Activated CD4-positive, alpha-beta T cell treated with anti-CD3 and anti-CD28 coated beads, Interleukin-2, amount 50 U/mL, for 24 hours (primary cell): ENCODE measurements around the gene PHLDA2.
"Not testable (repeated sequence)": the region's sequence is repeated elsewhere in the genome, so short reads cannot be mapped to it uniquely, and the experiment has no call there.

Experiments used
- DNase-seq, 2 donors: peaks; one replicate each; pipeline ENCODE4 v3.0.0-alpha.2; 2020; ENCODE audit warnings: low read depth in 1 of 2, low spot score in 1 of 2

The PHLDA2 gene

GRCh38 chr11:2945031-2945756 is 16.0 kb upstream of the PHLDA2 start:
- DNase-seq: no peak

GRCh38 chr11:2944530-2944929 is 15.3 kb upstream of the PHLDA2 start:
- no peak for DNase-seq

- DNase-seq: no peak
These were observed 14.5 kb upstream of the PHLDA2 start for GRCh38 chr11:2943711-2944118.

GRCh38 chr11:2942872-2943710 is 13.9 kb upstream of the PHLDA2 start:
- no peak for DNase-seq

GRCh38 chr11:2942447-2942846 is 13.2 kb upstream of the PHLDA2 start:
- no peak for DNase-seq

GRCh38 chr11:2940921-2941821 is 12.0 kb upstream of the PHLDA2 start:
- DNase-seq: no peak

GRCh38 chr11:2940147-2940920 is 11.1 kb upstream of the PHLDA2 start:
- DNase-seq: no peak

GRCh38 chr11:2938458-2939418 is 9.5 kb upstream of the PHLDA2 start:
- not testable (repeated sequence) for DNase-seq

GRCh38 chr11:2937641-2938457 is 8.6 kb upstream of the PHLDA2 start:
- not testable (repeated sequence) for DNase-seq

- DNase-seq: no peak
These were observed 5.5 kb upstream of the PHLDA2 start for GRCh38 chr11:2934611-2935239.

GRCh38 chr11:2934021-2934550 is 4.9 kb upstream of the PHLDA2 start:
- DNase-seq: no peak

GRCh38 chr11:2933375-2934020 is 4.3 kb upstream of the PHLDA2 start:
- DNase-seq: no peak

- DNase-seq: no peak
These were observed 3.6 kb upstream of the PHLDA2 start for GRCh38 chr11:2932850-2933251.

GRCh38 chr11:2931771-2932738 is 2.8 kb upstream of the PHLDA2 start:
- DNase-seq: no peak

GRCh38 chr11:2931420-2931746 is 2.2 kb upstream of the PHLDA2 start:
- no peak for DNase-seq

- DNase-seq: no peak
These were observed 1.6 kb upstream of the PHLDA2 start for GRCh38 chr11:2930704-2931419.
